Measurements from ENCODE around the gene CCDC54. TPM values are rescaled to one million over a fixed set of nuclear protein-coding genes. Genes with fewer than 3 reads are reported as not detected.

CCDC54 gene
- total and polyA plus RNA-seq, 9 donors = 1.9 to 4.9 (median 2.9) TPM; not detected in 1

DNA sequence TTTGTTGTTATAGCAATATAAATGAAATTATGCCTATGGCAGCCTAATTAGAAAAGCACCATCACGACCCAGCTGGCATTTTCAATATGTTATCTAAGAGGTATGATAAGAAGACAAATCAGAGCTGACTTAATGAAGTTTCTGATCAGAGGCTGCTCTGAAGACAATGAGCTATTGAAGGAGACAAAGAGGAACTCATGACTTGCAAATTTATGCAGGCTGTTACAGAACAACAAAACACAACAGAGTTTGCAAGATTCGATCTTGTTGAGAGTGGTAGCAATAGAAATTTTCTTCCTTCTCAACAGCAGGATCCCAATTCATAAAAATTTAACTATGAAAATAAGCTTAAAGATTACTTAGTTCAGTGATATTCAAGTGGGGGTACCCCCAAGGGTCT, 7.7 kb downstream of the CCDC54 start:
- WGBS (ENCODE audit: insufficient coverage) = no CpG with 5 or more reads among the region's 2 CpGs
- H3K4me1 ChIP-seq (ENCODE audit: control insufficient read depth, insufficient read depth, low read length) = no peaks in the 10 kb centered on the region
- H3K27me3 ChIP-seq (ENCODE audit: control insufficient read depth, insufficient read depth, low read length) = no peaks in the 10 kb centered on the region
- no peak for DNase-seq
- H3K4me3 ChIP-seq (ENCODE audit: low read length) = no peak overlapping the region
- H3K9me3 ChIP-seq (replicated peaks; ENCODE audit: control insufficient read depth, low read depth, low read length) = no peaks in the 10 kb centered on the region
- no peaks in the 10 kb centered on the region for H3K36me3 ChIP-seq (ENCODE audit: control insufficient read depth, insufficient read depth, low read length)
- H3K27ac ChIP-seq (ENCODE audit: low read length) = no peak overlapping the region

DNA sequence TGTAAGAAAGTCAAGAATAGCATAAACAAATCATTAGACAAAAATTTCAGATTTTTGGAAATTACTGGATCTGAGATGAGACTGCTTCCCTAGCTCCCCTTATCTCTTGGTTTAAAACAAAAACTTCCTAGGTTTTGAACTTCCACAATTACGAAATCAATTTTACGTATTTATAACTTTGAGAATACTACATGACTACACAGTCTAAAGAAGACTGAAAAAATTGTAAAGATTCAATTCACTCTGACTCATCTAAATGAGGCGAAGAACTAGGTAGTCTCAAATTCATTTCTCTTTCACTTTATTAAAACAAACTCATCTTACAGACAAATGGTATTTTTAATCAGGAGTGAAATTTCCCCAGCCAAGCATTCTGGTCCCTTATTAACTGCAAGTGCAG, 10.3 kb downstream of the CCDC54 start:
- Histone ChIP-seq H3K36me3 (ENCODE audit: control insufficient read depth, insufficient read depth, low read length) (no peaks in the 10 kb centered on the region), H3K4me1 (ENCODE audit: control insufficient read depth, insufficient read depth, low read length) (no peaks in the 10 kb centered on the region), H3K9me3 (replicated peaks; ENCODE audit: control insufficient read depth, low read depth, low read length) (no peaks in the 10 kb centered on the region), H3K27ac (ENCODE audit: low read length) (no peak overlapping the region), H3K4me3 (ENCODE audit: low read length) (no peak overlapping the region), H3K27me3 (ENCODE audit: control insufficient read depth, insufficient read depth, low read length) (no peaks in the 10 kb centered on the region)
- no CpG with 5 or more reads among the region's 3 CpGs for WGBS (ENCODE audit: insufficient coverage)
- DNase-seq = no peak

DNA sequence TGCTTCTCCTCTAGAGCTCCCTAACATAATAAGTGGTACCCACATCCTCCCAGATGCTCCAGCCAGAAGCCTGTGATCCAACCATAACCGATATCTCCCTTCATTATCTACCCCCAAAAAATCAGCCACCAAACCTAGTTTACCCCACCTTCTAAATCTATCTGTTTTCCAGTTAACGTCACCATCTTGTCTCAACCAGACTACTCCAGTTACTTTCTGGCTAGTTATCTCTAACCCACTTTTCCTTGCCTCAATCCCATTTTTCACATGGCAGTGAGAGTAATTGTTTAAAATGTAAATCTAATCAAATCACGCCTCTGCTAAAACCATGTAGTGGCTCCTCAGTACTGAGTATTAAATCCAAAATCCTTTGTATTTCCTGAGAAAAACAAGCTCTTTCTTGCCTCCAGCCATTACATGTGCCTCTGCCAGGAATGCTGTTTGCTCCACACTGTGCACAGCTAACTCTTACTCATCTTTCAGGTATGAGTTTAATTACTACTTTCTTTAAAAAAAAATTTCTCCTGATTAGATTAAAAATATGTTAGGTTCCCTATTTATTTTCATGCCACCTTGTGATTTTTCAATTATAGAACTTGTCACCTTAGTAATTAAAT, 15.4 kb downstream of the CCDC54 start:
- no peak for DNase-seq
- Histone ChIP-seq H3K9me3 (replicated peaks; ENCODE audit: control insufficient read depth, low read depth, low read length) (no peaks in the 10 kb centered on the region), H3K27me3 (ENCODE audit: control insufficient read depth, insufficient read depth, low read length) (no peaks in the 10 kb centered on the region), H3K4me3 (ENCODE audit: low read length) (no peak overlapping the region), H3K36me3 (ENCODE audit: control insufficient read depth, insufficient read depth, low read length) (no peaks in the 10 kb centered on the region), H3K27ac (ENCODE audit: low read length) (no peak overlapping the region), H3K4me1 (ENCODE audit: control insufficient read depth, insufficient read depth, low read length) (no peaks in the 10 kb centered on the region)
- WGBS (ENCODE audit: insufficient coverage) = 100% methylated on average over 3 of the region's 3 CpGs

DNA sequence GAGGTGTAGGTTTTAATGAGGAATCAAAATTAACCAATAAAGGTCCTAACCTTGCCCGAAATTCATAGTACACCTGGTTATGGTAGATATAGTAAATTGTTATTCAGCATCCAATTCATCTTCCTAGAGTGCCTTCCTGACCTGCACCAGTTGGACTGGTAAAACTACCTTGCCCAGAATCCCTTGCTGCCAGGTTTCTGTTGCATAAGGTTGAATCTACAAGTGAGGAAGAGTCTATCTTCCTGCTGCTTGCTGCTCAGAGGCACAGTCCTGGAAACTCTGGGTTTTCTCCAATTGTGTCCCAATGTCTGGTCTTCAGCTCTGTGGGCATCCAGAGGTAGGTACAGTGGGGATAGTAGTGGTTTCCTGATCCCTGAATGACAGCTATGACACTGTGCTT, 17.3 kb downstream of the CCDC54 start:
- DNase-seq = no peak
- no peak overlapping the region for H3K4me3 ChIP-seq (ENCODE audit: low read length)
- WGBS (ENCODE audit: insufficient coverage) = no CpG with 5 or more reads among the region's 1 CpG
- no peaks in the 10 kb centered on the region for H3K4me1 ChIP-seq (ENCODE audit: control insufficient read depth, insufficient read depth, low read length)
- H3K36me3 ChIP-seq (ENCODE audit: control insufficient read depth, insufficient read depth, low read length) = no peaks in the 10 kb centered on the region
- H3K9me3 ChIP-seq (replicated peaks; ENCODE audit: control insufficient read depth, low read depth, low read length) = no peaks in the 10 kb centered on the region
- no peak overlapping the region for H3K27ac ChIP-seq (ENCODE audit: low read length)
- H3K27me3 ChIP-seq (ENCODE audit: control insufficient read depth, insufficient read depth, low read length) = no peaks in the 10 kb centered on the region

DNA sequence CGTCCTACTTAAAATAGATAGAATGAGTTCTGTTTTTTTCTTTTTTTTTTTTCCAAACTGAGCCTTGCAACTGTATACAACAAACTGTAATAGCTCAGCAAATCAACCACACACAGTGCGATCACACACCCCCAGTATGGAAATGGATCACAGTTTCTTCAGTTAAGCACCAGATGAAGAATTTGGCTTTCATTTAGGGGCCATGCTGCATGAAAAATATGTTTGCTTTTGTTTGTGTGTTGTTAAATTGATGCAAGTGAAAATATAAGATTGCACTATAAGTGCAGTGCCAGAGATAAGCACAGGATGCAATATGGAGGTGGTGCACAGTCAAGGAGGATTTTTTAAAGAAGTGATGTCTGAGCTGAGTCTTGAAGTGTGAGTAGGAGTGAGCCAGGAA, 17.8 kb downstream of the CCDC54 start:
- Histone ChIP-seq H3K36me3 (ENCODE audit: control insufficient read depth, insufficient read depth, low read length) (no peaks in the 10 kb centered on the region), H3K4me3 (ENCODE audit: low read length) (no peak overlapping the region), H3K9me3 (replicated peaks; ENCODE audit: control insufficient read depth, low read depth, low read length) (no peaks in the 10 kb centered on the region), H3K4me1 (ENCODE audit: control insufficient read depth, insufficient read depth, low read length) (no peaks in the 10 kb centered on the region), H3K27ac (ENCODE audit: low read length) (no peak overlapping the region), H3K27me3 (ENCODE audit: control insufficient read depth, insufficient read depth, low read length) (no peaks in the 10 kb centered on the region)
- DNase-seq = no peak
- no CpG with 5 or more reads among the region's 2 CpGs for WGBS (ENCODE audit: insufficient coverage)

DNA sequence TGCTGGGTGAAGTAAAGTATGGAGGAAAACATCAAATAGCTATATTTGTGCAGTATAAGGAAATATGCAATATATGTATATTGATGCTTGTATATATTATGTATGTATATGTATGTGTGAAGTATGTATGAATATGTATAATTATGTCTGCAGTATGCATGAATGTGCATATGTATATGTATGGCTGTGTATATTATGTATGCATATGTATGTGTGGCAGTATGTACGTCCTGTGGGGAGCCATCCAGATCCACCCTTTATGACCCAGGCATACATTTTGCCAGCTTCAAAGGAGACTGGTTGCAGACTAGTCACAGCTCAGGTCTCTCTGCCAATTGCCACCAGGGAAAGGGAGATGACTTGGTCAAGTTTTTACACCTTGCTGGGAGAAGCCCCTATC, 24.1 kb downstream of the CCDC54 start:
- WGBS (ENCODE audit: insufficient coverage) = 33% methylated on average over 1 of the region's 1 CpG
- Histone ChIP-seq H3K36me3 (ENCODE audit: control insufficient read depth, insufficient read depth, low read length) (no peaks in the 10 kb centered on the region), H3K9me3 (replicated peaks; ENCODE audit: control insufficient read depth, low read depth, low read length) (no peaks in the 10 kb centered on the region), H3K27ac (ENCODE audit: low read length) (no peak overlapping the region), H3K27me3 (ENCODE audit: control insufficient read depth, insufficient read depth, low read length) (no peaks in the 10 kb centered on the region), H3K4me3 (ENCODE audit: low read length) (no peak overlapping the region), H3K4me1 (ENCODE audit: control insufficient read depth, insufficient read depth, low read length) (no peaks in the 10 kb centered on the region)
- no peak for DNase-seq

DNA sequence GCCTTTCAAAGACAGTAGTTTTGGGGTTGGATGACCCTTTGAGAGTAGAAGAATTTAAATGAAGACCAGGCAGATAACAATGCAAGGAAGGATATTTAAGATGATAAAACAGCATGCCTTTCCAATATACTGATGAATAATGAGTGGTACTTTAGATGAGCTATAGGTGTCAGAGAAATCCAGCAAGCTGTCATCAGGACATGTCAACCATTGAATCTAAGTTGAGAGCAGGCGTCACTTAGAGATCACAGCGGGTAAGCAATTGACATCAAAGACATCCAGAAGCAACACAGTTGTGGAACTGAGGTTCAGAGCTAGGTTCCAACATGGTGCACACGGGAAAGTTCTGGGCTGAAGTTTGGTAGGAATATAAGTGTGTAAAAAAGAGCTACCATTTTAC, 25.0 kb downstream of the CCDC54 start:
- WGBS (ENCODE audit: insufficient coverage) = 100% methylated on average over 2 of the region's 3 CpGs
- H3K27ac ChIP-seq (ENCODE audit: low read length) = no peak overlapping the region
- no peaks in the 10 kb centered on the region for H3K36me3 ChIP-seq (ENCODE audit: control insufficient read depth, insufficient read depth, low read length)
- no peaks in the 10 kb centered on the region for H3K9me3 ChIP-seq (replicated peaks; ENCODE audit: control insufficient read depth, low read depth, low read length)
- no peaks in the 10 kb centered on the region for H3K27me3 ChIP-seq (ENCODE audit: control insufficient read depth, insufficient read depth, low read length)
- H3K4me3 ChIP-seq (ENCODE audit: low read length) = no peak overlapping the region
- no peaks in the 10 kb centered on the region for H3K4me1 ChIP-seq (ENCODE audit: control insufficient read depth, insufficient read depth, low read length)
- DNase-seq = no peak

DNA sequence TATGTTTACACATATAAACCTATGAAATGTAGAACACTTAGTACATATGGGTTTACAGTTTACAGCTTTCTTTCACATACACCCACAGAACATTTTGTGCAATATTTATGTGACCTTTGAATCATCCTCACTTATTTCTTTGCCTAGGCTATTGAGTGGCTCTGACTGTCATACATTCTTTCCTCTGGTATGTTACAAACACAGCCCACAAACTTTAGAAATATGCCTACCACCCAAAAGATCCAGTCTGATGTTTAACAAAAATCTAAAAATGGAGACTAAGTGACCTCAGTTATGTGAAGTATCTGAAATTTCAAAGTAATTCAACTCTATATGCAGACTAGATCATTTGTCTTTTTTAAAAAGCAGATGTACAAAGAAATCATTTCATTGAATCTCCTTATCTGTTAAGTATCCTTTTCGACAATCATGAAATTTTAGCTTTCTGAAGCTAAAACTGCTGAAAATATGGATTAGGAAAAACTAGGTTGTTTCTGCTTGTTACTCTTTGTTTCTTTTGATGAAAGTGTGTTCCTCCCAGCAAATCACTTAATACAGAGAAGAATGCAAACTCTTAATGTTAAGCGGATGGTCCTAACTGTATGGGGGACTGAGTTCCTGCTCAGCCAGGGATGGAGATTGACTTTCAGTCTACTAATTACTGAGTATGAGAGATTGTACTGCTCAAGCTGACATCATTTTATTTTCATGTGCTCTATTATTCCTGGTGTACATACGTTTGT, 27.7 kb downstream of the CCDC54 start:
- DNase-seq = no peak

DNA sequence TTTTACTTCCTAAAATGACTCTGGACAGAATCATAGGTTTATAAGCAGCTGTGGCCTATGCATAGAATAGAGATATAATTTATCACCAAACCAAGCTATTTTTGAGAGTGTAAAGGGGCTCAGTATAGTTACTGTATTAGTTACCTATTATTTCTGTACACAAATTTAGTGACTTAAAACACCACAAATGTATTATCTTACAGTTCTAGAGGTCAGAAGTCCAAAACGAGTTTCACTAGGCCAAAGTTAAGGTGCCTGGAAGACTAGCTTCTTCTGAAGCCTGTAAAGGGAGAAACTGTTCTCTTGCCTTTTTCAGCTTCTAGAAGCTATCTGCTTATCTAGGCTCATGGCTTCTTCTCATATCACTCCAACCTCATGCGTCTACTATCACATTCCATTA, 30.1 kb downstream of the CCDC54 start:
- H3K4me1 ChIP-seq (ENCODE audit: control insufficient read depth, insufficient read depth, low read length) = no peaks in the 10 kb centered on the region
- DNase-seq = no peak
- no peaks in the 10 kb centered on the region for H3K27me3 ChIP-seq (ENCODE audit: control insufficient read depth, insufficient read depth, low read length)
- H3K36me3 ChIP-seq (ENCODE audit: control insufficient read depth, insufficient read depth, low read length) = no peaks in the 10 kb centered on the region
- peaks cover 13% of the 10 kb centered on the region for H3K9me3 ChIP-seq (replicated peaks; ENCODE audit: control insufficient read depth, low read depth, low read length)
- H3K27ac ChIP-seq (ENCODE audit: low read length) = no peak overlapping the region
- 90% methylated on average over 1 of the region's 2 CpGs for WGBS (ENCODE audit: insufficient coverage)
- H3K4me3 ChIP-seq (ENCODE audit: low read length) = no peak overlapping the region

More for the DNA sequence above, 27.7 kb downstream of the CCDC54 start:
- Histone ChIP-seq H3K27ac (ENCODE audit: low read length) (no peak overlapping the region), H3K4me3 (ENCODE audit: low read length) (no peak overlapping the region), H3K9me3 (replicated peaks; ENCODE audit: control insufficient read depth, low read depth, low read length) (peaks cover 12% of the 10 kb centered on the region), H3K27me3 (ENCODE audit: control insufficient read depth, insufficient read depth, low read length) (no peaks in the 10 kb centered on the region), H3K36me3 (ENCODE audit: control insufficient read depth, insufficient read depth, low read length) (no peaks in the 10 kb centered on the region), H3K4me1 (ENCODE audit: control insufficient read depth, insufficient read depth, low read length) (no peaks in the 10 kb centered on the region)
- WGBS (ENCODE audit: insufficient coverage) = no CpG with 5 or more reads among the region's 3 CpGs

DNA sequence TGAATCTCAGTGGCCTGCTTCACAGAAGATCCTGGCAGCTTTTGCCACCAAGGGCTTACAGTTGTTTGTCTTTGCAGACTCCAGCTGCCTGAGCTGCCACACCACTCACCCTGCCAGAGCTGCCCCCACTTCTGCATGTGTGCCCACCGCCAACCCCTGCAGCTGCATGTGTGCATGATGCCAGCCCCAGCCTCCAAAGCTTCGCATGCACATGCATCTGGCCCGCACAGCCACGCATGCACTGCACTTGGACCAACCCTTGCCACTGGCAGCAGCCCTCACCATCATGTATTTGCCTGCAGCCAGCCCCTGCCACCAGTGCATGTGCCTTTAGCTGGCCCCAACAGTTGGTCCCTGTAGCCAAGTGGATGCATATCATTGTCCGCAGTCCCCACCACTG, 31.3 kb downstream of the CCDC54 start:
- Histone ChIP-seq H3K27ac (ENCODE audit: low read length) (no peak overlapping the region), H3K4me3 (ENCODE audit: low read length) (no peak overlapping the region), H3K36me3 (ENCODE audit: control insufficient read depth, insufficient read depth, low read length) (no peaks in the 10 kb centered on the region), H3K9me3 (replicated peaks; ENCODE audit: control insufficient read depth, low read depth, low read length) (peaks cover 13% of the 10 kb centered on the region), H3K27me3 (ENCODE audit: control insufficient read depth, insufficient read depth, low read length) (no peaks in the 10 kb centered on the region), H3K4me1 (ENCODE audit: control insufficient read depth, insufficient read depth, low read length) (no peaks in the 10 kb centered on the region)
- no peak for DNase-seq
- whole genome bisulfite sequencing (ENCODE audit: insufficient coverage) = 95% methylated on average over 5 of the region's 5 CpGs
